Stimulated activated CD4-positive, alpha-beta T cell treated with anti-CD3 and anti-CD28 coated beads, Interleukin-12 subunit alpha, Interleukin-12 subunit beta, amount 100 ng/mL, for 48 hours (primary cell): ENCODE data around the gene NDRG2.
"Not testable (repeated sequence)": the region's sequence is repeated elsewhere in the genome, so short reads cannot be mapped to it uniquely, and the experiment has no call there.

Source experiments
- DNase-seq, 3 donors: peaks; one replicate each; pipeline ENCODE4 v3.0.0-alpha.2; 2020; ENCODE audit warnings: low read depth in 2 of 3, low spot score in 1 of 3

Gene NDRG2

DNA sequence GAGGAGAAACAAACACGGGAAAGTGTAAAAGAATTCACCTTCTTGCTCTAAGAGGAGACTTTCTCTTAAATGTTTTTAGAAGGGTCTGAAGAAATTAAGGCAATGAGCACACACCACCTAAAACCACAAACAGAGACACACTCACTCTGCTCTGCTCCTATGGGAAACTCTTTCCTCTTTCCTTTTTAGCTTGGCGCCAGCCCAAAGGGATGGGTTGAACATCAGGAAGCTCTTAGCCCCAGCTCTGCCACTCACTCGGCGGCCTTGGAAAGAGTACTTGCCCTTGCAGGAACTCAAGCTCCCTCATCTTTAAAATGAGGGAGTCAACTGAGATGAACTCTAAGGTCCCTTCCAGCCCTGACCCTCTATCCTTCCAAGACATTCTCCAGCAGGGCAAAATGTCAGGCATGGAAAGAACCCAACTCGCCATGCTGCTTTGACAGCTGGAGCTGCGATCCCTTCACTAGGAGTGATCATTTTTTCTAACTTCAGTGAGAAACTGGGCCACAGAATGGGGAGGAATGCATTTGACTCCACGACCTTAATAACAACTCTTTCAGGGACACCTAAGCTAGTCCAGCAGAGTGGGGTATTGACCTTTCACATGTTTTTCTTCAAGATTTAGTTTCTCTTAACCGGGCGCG lies 31.8 kb upstream of the NDRG2 start:
- DNase-seq = no peak

DNA sequence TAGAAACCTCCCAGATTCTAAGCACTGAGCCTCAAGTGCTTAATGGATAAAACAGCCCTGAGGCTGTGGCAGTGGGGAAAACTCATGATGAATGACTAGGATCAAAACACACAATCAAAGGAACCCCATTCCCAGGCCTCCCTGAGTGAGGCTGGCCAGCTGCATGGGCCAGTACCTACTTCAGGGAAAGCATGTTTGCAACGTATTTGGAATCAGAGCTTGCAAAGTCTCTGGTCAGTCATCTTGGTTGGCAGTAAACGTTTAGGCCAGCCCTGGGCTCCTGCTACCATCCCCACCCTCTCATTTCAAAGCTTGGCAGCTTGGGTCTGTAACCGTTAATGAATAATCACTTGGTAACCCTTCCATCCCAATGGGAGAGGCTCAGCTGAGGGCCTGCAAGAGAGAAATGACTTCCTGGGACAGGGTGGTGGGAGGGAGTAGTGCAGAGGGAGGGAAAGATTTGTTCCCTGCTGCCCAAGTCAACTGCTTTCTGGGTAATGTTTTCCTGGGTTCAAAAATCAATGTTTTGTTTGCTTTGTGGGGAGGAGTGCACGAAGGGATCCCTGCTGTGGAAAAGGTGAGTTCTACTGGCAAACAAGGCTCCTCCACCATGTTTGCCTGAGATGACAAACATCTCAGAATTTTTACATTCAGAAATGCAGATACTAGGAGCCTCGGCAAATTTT lies 30.7 kb upstream of the NDRG2 start:
- DNase-seq = no peak

DNA sequence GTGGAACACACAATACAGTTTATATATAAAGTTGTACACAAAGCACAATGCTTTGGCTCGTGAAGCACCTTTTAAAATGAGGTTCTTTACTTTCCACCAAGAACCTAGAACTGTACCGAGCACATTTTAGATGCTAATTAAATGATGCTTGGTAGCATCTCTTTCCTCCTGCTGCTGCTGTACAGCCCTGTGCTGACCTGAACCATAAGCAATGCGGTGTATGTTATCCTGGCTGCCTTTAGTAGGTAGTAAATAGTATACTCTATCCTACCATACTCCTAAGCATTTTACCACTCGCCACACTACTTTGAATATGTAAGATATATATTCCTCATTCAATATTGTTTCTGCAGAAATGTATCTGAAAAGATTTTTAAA lies 29.9 kb upstream of the NDRG2 start:
- DNase-seq = no peak

DNA sequence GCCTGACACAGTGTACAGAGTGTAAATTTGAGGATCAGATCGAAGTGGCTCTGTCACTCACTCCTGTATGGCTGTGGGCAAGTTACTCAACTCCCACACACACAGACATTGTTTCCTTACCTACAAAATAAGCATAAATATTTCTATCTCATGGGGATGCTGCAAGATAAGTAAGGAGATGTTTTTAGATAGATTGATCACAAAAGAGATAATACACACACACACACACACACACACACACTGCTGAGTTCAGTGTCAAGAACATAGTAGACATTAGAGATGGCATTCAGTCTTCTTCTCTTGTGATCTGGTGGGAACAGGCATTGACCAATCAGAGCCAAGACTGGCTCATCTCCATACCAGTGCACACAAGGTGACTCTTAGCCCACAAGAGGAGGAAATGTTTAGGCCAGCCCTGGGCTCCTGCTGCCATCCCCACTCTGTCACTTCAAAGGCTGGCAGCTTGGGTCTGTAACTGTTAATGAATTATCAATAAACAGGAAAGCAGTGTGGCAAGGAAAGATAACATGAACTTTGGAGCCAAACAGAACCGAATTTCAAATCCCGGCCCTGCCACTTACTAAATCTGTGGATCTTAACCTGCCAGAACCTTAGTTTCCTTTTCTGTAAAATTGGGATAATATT lies 29.4 kb upstream of the NDRG2 start:
- DNase-seq = no peak

DNA sequence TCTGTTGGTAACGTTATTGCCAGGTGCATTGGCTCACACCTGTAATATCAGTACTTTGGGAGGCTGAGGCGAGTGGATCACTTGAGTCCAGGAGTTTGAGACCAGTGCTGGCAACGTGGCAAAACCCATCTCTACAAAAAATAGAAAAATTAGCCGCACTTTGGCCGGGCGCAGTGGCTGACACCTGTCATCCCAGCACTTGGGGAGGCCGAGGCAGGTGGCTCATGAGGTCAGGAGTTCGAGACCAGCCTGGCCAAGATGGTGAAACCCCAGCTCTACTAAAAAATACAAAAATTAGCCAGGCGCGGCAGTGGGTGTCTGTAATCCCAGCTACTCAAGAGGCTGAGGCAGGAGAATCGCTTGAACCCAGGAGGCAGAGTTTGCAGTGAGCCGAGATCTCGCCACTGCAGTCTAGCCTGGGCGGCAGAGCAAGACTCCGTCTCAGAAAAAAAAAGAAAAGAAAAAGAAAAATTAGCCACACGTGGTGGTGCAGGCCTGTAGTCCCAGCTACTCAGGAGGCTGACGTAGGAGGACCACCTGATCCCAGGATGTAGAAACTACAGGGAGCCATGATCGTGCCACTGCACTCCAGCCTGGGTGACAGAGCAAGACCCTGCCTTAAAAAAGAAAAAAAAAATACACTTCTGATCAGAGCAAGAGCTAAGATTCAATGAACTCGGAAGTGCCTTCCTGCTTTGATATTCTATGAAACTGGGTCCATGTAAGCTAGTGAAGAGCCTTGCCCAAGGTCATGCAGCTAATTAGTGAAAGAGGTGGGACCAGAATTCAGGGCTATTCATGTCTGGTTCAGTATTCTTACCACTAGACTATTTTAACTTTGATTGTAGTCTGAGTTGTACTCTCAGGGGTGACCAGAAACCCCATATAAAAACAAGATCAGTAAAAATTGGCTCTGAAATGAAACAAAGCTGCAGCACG lies 28.6 kb upstream of the NDRG2 start:
- DNase-seq = no peak

DNA sequence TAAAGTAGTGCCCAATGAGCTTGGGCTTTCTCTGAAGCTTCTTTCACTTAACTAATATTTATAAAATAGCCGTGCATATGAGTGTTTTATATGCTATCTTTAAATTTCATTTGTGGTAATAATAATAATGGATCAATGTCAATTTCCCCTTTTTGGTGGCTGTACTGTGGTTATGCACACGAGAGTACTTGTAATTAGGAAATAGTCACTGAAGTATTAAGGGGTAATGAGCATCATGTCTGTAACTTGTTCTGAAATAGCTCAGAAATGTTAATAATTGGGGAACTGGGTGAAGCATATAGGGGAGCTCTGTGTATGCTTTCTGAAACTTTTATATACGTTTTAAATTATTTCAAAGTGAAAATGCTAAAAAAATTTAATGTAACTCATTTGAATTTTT lies 25.7 kb upstream of the NDRG2 start:
- DNase-seq = no peak

DNA sequence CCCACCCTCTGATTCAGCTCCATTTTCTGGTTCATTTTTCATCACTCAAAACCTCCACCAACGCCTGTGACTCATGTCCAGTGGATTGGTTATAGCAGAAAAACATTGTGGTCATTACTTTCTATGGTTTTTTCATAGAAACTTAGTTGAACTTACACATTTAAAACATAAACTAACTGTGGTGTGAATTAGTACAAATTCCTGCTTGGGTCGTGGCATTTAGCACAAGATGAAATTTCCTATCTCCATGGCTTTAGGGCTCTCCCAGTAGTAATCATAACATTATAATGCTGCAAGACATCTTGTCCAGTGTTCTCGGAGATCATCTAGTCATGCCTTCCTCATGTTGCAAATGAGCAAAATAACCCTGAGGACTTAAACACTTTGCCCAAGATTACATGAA lies 24.4 kb upstream of the NDRG2 start:
- no peak for DNase-seq

DNA sequence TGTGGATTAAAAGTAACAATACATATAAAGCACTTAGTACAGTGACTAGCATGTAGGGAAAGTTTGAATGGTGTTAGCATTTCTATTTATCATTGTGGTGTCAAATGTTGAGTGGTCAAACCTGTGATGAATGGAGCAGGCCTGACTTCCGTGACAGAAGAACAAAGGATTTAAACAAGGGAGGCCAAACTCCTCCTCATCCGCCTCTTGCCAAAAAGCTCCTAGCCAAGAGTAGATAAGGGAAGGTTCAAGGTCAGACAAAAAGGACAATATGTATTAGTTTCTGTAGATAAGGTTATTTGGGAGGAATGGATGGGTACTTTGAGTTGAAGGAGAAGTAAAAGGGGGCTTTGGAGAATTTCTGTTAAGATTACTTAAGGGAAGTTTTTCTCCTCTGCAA lies 23.8 kb upstream of the NDRG2 start:
- no peak for DNase-seq

DNA sequence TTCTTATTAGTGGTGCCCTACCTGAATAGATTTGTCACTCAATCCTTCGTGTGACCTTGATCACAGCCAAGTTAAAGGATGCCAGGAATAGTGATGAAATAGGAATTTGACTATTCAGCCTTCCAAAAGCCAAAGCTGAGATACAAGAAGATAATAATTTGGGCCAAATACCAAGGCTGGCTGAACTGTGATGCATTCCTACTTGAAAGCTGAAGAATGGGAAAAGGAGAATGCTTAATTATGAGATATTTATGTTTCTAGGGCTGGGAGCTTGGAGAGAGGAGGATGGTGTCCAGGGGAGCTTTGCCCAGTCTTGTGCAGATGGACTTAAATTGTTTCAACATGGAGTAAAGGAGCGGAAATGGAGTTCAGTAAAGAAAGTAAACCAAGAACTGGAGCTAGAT lies 22.5 kb upstream of the NDRG2 start:
- no peak for DNase-seq

DNA sequence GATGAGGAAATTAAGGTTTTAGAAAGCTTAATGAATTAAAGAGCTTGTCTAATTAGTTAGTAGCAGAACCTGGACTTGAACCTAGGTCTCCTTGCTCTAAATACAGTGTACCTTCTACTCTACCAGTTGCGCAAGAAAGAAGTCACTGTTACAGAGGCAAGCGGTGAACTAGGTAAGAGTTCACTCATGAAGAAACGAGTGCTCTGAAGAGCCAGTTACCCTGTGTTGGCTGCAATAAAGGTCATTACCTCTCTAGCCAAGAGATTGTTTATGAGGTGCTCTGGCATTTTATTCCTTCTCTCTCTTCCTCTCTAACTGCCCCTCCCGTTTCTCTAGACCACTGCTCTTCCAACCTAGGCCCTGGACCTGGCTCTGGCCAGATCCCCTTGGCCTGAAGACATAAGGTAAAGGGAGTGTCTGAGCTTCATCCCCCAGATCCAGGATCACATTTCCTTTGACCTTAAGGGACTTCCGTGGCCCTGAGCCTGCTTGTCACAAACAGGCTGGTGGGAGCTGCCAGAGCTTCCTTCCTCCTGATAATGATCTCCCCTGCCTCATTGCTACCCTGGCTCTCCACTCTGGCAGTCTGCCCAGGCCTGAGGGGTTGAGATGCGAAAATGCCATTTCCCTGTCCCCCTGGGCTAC lies 19.2 kb upstream of the NDRG2 start:
- DNase-seq = no peak

DNA sequence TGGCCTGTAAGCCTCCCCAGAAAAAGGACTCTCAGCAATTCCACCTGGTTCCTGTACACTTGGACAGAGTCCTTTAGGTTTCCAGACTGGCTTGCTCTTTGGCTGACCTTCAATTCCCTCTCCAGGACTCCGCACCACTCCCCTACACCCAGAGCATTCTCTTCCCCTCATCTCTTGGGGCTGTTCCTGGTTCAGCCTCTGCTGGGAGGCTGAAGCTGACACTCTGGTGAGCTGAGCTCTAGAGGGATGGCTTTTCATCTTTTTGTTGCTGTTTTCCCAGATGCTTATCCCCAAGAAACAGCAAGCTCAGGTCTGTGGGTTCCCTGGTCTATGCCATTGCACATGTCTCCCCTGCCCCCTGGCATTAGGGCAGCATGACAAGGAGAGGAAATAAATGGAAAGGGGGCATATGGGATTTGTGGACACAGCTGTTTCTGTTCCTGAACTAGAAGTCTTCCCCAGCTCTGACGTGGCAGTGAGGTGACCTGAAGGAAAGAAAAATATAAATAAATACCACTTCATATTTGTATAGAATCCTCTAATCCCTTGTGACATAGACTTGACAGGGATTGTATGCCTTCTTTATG lies 18.6 kb upstream of the NDRG2 start:
- no peak for DNase-seq

DNA sequence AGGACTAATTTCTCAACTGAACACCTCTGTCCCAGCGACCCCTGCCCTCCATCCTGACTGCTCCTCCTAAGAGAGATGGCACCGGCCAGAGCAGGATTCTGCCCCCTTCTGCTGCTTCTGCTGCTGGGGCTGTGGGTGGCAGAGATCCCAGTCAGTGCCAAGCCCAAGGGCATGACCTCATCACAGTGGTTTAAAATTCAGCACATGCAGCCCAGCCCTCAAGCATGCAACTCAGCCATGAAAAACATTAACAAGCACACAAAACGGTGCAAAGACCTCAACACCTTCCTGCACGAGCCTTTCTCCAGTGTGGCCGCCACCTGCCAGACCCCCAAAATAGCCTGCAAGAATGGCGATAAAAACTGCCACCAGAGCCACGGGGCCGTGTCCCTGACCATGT lies 18.1 kb upstream of the NDRG2 start:
- DNase-seq = no peak

DNA sequence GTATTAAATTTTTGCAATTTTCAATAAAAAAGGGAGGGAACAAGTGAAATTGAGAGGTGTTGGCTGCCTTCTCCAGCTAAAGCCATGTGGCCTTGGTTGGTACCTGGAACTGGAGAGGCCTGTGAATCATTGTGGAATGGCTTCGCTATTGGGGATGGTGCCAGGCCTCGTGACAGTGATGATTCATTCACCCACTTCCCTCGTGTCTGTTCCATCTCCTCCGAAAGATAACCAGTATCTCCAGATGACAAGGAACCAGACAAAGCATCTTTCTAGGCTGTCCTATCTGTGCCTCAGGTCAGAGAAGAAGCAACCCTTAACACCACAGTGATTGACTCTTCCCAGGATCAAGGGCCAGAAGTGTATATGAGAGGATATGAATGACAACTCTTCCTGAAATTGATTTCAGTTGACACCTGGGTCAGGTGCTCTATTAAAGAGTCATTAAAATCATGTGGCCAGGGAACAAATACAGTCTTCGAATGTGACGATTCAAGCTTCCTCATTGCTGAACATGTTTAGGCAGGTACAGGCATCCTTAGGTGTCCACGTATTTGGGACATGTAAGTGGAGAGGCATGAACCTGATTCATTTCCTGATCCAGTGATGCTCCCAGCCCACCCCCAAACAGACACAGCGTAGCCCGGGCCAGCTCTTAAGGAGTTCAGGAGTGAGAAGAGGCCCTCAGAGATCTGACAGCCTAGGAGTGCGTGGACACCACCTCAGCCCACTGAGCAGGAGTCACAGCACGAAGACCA lies 17.0 kb upstream of the NDRG2 start, which contains the start of gene RNASE7:
TSS of gene RNASE7 (plus strand) at position 687 of the 758 bp plus-strand sequence. CDS start 631 bp downstream, outside the sequence.
- DNase-seq = no peak

DNA sequence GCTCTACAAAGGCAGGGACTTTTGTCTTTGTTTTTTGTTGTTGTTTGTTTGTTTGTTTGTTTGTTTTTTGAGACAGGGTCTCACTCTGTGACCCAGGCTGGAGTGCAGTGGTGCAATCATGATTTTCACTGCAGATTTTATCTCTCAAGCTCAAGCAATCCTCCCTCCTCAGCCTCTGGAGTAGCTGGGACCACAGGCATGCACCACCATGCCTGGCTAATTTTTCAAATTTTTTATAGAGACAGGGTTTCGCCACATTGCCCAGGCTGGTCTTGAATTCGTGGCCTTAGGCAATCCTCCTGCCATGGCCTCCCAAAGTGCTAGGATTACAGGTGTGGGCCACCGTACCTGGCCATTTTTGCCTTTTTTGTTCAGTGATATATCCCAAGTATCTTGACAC lies 16.1 kb upstream of the NDRG2 start:
- DNase-seq = not testable (repeated sequence)

DNA sequence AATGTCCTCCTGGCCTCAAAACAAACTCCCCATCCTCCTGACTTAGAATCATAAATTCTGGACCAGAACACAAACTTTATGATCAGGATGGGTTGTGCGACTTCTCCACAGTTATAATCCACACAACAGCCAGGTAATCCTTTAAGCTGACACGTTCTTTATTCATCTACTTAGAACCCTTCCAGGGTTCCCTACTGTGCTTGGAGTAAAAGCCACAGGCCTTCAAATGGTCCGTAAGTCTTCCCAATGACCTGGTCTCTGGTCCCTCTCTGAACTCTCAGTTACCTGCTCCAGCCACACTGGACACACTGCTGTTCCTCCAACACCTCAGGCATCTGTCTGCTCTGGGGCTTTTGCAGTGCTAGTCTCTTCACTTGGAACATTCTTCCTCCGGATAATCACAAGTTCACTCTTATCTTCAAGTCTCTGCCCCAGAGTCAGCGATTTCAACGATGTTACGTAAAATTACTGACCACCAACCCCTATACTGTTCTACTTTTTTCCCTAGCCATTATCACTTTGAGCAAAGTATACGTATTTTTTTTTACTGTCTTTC lies 15.6 kb upstream of the NDRG2 start:
- no peak for DNase-seq

DNA sequence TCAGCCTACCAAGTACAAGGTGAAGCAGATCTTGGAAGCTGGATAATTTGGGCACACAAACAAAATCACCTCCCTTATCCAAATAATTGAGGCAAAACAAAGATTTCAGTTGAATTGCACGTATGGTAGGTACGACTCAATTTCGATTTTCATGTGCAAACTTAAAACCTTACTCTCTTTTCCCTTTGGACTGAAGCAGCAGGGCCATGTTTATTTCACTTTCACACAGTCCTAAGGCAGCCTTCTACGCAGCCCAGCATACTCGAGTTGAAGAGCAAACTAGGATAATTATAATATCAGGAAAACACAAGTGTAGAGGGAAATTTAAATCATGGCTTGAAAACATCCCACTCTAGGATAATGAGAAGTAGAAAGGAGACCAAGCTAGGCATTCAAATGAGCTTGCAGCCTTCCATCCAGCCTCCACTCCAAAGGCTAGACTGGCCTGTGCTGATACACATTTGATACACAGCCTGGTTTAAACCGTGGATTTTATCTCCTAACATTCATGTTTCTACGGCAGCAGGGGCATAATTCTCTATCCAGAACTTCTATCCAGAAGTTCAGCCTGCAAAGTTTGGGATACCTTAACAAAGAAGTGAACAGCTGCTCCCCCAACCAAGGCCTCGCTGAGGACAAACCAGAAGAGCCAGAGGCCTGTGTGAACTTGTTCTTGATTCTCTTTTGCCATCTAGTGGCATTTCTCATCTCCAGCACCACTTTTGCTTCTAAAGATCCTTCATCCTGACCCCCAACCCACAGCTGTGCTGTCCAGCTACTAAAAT lies 14.9 kb upstream of the NDRG2 start:
- no peak for DNase-seq

DNA sequence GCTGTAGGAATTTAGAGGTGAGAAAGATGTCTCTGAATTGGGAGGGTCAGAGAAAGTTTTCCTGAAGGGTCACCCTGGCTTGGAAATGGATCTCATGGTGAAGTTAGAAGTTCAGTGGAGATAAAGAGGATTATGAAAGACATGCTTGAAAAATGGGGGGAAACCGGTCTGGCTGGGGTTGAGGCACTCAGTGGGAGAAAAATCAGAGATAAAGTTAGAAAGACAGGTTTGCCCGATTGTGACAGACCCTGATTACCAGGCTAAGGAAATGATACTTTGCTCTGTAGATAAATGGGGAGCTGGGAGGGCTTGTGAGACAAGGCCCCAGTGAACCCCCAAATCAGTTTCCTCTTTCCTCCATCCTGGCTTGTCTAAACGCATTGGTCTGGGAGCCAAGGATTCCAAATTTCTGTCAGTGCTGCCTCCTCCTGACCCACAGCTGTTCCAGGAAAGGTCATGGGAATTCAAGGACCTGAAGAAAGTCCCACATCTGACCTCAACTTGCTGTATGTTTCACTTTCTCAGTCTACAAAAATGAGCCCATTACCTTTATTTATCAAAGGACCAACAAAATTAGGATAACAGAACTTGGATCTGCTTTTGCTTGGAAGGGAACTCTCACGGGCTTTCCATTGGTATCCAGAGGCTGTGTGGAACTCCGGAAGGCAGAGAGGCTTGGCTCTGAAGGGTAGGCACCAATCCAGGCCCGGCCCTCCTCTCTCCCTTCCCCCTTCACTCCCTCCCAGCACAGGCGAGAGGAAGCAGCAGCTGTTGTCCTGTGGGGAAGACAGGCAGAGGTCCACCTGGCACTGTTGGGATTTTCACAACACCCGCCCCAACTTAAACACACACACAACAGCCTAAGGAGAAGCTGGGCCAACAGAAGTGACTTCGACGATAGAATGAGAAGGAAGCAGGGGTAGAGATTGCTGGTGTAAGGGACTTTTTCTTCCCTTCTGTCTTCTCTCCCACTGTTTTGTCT lies 13.9 kb upstream of the NDRG2 start:
- DNase-seq = no peak

DNA sequence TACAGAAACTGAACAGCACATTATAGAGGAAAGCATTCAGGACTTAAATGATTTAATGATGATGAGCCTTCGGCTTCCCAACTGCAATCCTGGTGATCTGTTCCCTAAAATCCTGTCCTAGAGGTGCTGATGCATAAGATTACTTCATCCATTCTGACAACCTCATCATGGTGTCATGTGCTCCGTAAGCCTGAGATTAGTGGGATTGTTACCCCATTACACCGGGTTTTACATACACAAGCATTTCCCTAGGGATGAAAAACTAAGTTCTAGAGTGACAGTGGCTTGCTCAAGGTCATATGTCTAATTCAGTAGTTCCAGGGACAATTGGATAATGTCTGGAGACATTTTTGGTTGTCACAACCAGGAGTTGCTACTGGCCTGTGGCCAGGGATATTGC lies 12.3 kb upstream of the NDRG2 start:
- DNase-seq = no peak
